ENCODE results near the gene TOLLIP.
"Not testable (repeated sequence)": the region's sequence is repeated elsewhere in the genome, so short reads cannot be mapped to it uniquely, and the experiment has no call there.

Gene TOLLIP

DNA sequence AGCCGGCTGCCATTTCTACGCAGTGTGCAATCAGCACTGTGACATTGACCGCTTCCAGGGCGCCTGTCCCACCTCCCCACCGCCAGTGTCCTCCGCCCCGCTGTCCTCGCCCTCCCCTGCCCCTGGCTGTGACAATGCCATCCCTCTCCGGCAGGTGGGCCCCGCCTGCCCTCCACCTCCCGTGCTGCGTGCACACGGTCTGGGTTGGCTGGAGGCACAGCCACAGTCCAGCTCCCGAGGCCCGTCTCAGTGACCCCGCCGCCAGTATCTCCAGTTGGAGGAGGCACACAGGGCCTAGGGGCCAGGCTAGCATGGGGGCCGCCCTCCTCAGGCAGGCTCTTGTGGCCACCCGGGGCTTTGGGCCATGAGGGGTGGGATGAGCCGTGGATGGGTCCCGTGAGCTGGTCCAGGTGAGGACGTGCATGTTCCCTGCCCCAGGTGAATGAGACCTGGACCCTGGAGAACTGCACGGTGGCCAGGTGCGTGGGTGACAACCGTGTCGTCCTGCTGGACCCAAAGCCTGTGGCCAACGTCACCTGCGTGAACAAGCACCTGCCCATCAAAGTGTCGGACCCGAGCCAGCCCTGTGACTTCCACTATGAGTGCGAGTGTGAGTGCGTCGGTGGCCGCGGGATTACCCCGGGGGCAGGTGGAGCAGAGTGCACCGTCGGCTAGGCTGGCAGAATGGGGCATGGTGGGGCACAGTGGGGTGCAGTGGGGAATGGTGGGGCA, 56.9 kb downstream of the TOLLIP start:
- peaks cover 2% of the 10 kb centered on the region for H3K79me1 ChIP-seq (ENCODE audit: low read depth, low read length)
- peak overlapping the region in 1 of 2 donors; percentile 60 for H3K4me3 ChIP-seq (ENCODE audit: low read length in 2 of 2)
- H3K9me3 ChIP-seq (replicated peaks in 1 of 2; ENCODE audit: control insufficient read depth in 2 of 2, insufficient read depth in 1 of 2, low read depth in 1 of 2, low read length in 2 of 2): peaks cover 0 to 11% of the 10 kb centered on the region in 2 donors
- H3K4me1 ChIP-seq (ENCODE audit: control insufficient read depth in 2 of 2, insufficient read depth in 1 of 2, low read depth in 1 of 2, low read length in 2 of 2): no peaks in the 10 kb centered on the region
- H3K27ac ChIP-seq (replicated peaks; ENCODE audit: low read length): no peak overlapping the region
- no peak overlapping the region for H2BK5ac ChIP-seq (ENCODE audit: low read length)
- peak overlapping the region; percentile 93 for H3K23ac ChIP-seq (ENCODE audit: low read depth, low read length, poor library complexity)
- peak overlapping the region; percentile 83 for H3K18ac ChIP-seq (ENCODE audit: low read length)
- DNase-seq (ENCODE audit: low spot score): no peak
- H2BK15ac ChIP-seq (ENCODE audit: low read length): peak overlapping the region; percentile 37
- H4K8ac ChIP-seq (ENCODE audit: low read depth, low read length): peak overlapping the region; percentile 43
- no peak overlapping the region for H4K91ac ChIP-seq (ENCODE audit: low read depth, low read length, poor library complexity)
- H2AK5ac ChIP-seq (ENCODE audit: low read depth, low read length): peak overlapping the region; percentile 70
- H3K4me2 ChIP-seq (ENCODE audit: insufficient read depth, low read length, poor library complexity, severe bottlenecking): no peak overlapping the region
- no CpG with 5 or more reads among the region's 38 CpGs for WGBS, 2 donors (ENCODE audit: extremely low coverage in 2 of 2, insufficient read length in 2 of 2, insufficient replicate concordance in 1 of 2)
- H3K36me3 ChIP-seq (replicated peaks in 1 of 2; ENCODE audit: control insufficient read depth in 2 of 2, insufficient read depth in 2 of 2, low read length in 2 of 2): no peaks in the 10 kb centered on the region
- H3K14ac ChIP-seq (ENCODE audit: low read length): peak overlapping the region; percentile 98
- H3K27me3 ChIP-seq (ENCODE audit: control insufficient read depth in 3 of 3, insufficient read depth in 3 of 3, low read depth in 1 of 3, low read length in 3 of 3): no peaks in the 10 kb centered on the region
- no peak overlapping the region for H2BK120ac ChIP-seq (ENCODE audit: low read depth, low read length)
- H2AFZ ChIP-seq (ENCODE audit: low read length): no peak overlapping the region
- no peak overlapping the region for H2BK12ac ChIP-seq (ENCODE audit: low read length)
- H3K4ac ChIP-seq (ENCODE audit: low read length): no peak overlapping the region
- H3K9ac ChIP-seq (ENCODE audit: low read depth, low read length, poor library complexity): peak overlapping the region; percentile 30

DNA sequence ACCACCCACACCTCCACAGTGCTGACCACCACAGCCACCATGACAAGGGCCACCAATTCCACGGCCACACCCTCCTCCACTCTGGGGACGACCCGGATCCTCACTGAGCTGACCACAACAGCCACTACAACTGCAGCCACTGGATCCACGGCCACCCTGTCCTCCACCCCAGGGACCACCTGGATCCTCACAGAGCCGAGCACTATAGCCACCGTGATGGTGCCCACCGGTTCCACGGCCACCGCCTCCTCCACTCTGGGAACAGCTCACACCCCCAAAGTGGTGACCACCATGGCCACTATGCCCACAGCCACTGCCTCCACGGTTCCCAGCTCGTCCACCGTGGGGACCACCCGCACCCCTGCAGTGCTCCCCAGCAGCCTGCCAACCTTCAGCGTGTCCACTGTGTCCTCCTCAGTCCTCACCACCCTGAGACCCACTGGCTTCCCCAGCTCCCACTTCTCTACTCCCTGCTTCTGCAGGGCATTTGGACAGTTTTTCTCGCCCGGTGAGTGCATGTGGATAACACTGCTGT, 58.1 kb downstream of the TOLLIP start:
- no peak overlapping the region for H3K4me2 ChIP-seq (ENCODE audit: insufficient read depth, low read length, poor library complexity, severe bottlenecking)
- peaks cover 0 to 11% of the 10 kb centered on the region in 2 donors for H3K9me3 ChIP-seq (replicated peaks in 1 of 2; ENCODE audit: control insufficient read depth in 2 of 2, insufficient read depth in 1 of 2, low read depth in 1 of 2, low read length in 2 of 2)
- H2BK120ac ChIP-seq (ENCODE audit: low read depth, low read length): no peak overlapping the region
- H2BK12ac ChIP-seq (ENCODE audit: low read length): peak overlapping the region; percentile 60
- no peaks in the 10 kb centered on the region for H3K4me1 ChIP-seq (ENCODE audit: control insufficient read depth in 2 of 2, insufficient read depth in 1 of 2, low read depth in 1 of 2, low read length in 2 of 2)
- no peak overlapping the region for H3K27ac ChIP-seq (replicated peaks; ENCODE audit: low read length)
- H4K8ac ChIP-seq (ENCODE audit: low read depth, low read length): no peak overlapping the region
- H4K91ac ChIP-seq (ENCODE audit: low read depth, low read length, poor library complexity): no peak overlapping the region
- H3K4ac ChIP-seq (ENCODE audit: low read length): no peak overlapping the region
- WGBS, 2 donors (ENCODE audit: extremely low coverage in 2 of 2, insufficient read length in 2 of 2, insufficient replicate concordance in 1 of 2): no CpG with 5 or more reads among the region's 16 CpGs
- no peak overlapping the region for H3K23ac ChIP-seq (ENCODE audit: low read depth, low read length, poor library complexity)
- no peak for DNase-seq (ENCODE audit: low spot score)
- no peak overlapping the region for H2BK15ac ChIP-seq (ENCODE audit: low read length)
- H3K36me3 ChIP-seq (replicated peaks in 1 of 2; ENCODE audit: control insufficient read depth in 2 of 2, insufficient read depth in 2 of 2, low read length in 2 of 2): no peaks in the 10 kb centered on the region
- no peak overlapping the region for H3K14ac ChIP-seq (ENCODE audit: low read length)
- no peaks in the 10 kb centered on the region for H3K27me3 ChIP-seq (ENCODE audit: control insufficient read depth in 3 of 3, insufficient read depth in 3 of 3, low read depth in 1 of 3, low read length in 3 of 3)
- H3K9ac ChIP-seq (ENCODE audit: low read depth, low read length, poor library complexity): no peak overlapping the region
- peak overlapping the region; percentile 72 for H2BK5ac ChIP-seq (ENCODE audit: low read length)
- peaks cover 2% of the 10 kb centered on the region for H3K79me1 ChIP-seq (ENCODE audit: low read depth, low read length)
- no peak overlapping the region for H3K18ac ChIP-seq (ENCODE audit: low read length)
- H2AFZ ChIP-seq (ENCODE audit: low read length): no peak overlapping the region
- peak overlapping the region; percentile 10 for H2AK5ac ChIP-seq (ENCODE audit: low read depth, low read length)
- peak overlapping the region in 1 of 2 donors; percentile 70 for H3K4me3 ChIP-seq (ENCODE audit: low read length in 2 of 2)

DNA sequence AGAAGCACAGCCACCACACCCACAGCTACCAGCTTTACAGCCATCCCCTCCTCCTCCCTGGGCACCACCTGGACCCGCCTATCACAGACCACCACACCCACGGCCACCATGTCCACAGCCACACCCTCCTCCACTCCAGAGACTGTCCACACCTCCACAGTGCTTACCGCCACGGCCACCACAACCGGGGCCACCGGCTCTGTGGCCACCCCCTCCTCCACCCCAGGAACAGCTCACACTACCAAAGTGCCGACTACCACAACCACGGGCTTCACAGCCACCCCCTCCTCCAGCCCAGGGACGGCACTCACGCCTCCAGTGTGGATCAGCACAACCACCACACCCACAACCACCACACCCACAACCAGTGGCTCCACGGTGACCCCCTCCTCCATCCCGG, 59.0 kb downstream of the TOLLIP start:
- H3K14ac ChIP-seq (ENCODE audit: low read length); H2BK12ac ChIP-seq (ENCODE audit: low read length); H3K4me3 ChIP-seq (ENCODE audit: low read length in 2 of 2); H2BK5ac ChIP-seq (ENCODE audit: low read length); H2AK5ac ChIP-seq (ENCODE audit: low read depth, low read length); H3K18ac ChIP-seq (ENCODE audit: low read length); H3K27ac ChIP-seq (replicated peaks; ENCODE audit: low read length); DNase-seq (ENCODE audit: low spot score); H2AFZ ChIP-seq (ENCODE audit: low read length); H3K4me2 ChIP-seq (ENCODE audit: insufficient read depth, low read length, poor library complexity, severe bottlenecking); H4K91ac ChIP-seq (ENCODE audit: low read depth, low read length, poor library complexity); H3K79me1 ChIP-seq (ENCODE audit: low read depth, low read length); H3K36me3 ChIP-seq (replicated peaks in 1 of 2; ENCODE audit: control insufficient read depth in 2 of 2, insufficient read depth in 2 of 2, low read length in 2 of 2); H3K9ac ChIP-seq (ENCODE audit: low read depth, low read length, poor library complexity); H3K4ac ChIP-seq (ENCODE audit: low read length); H2BK15ac ChIP-seq (ENCODE audit: low read length); H3K4me1 ChIP-seq (ENCODE audit: control insufficient read depth in 2 of 2, insufficient read depth in 1 of 2, low read depth in 1 of 2, low read length in 2 of 2); H3K23ac ChIP-seq (ENCODE audit: low read depth, low read length, poor library complexity); H4K8ac ChIP-seq (ENCODE audit: low read depth, low read length); H3K27me3 ChIP-seq (ENCODE audit: control insufficient read depth in 3 of 3, insufficient read depth in 3 of 3, low read depth in 1 of 3, low read length in 3 of 3); H2BK120ac ChIP-seq (ENCODE audit: low read depth, low read length): not testable (repeated sequence)
- no CpG with 5 or more reads among the region's 12 CpGs for WGBS, 2 donors (ENCODE audit: extremely low coverage in 2 of 2, insufficient read length in 2 of 2, insufficient replicate concordance in 1 of 2)
- H3K9me3 ChIP-seq (replicated peaks in 1 of 2; ENCODE audit: control insufficient read depth in 2 of 2, insufficient read depth in 1 of 2, low read depth in 1 of 2, low read length in 2 of 2): peaks cover 0 to 11% of the 10 kb centered on the region in 2 donors

- H3K36me3 ChIP-seq (replicated peaks in 1 of 2; ENCODE audit: control insufficient read depth in 2 of 2, insufficient read depth in 2 of 2, low read length in 2 of 2); H4K8ac ChIP-seq (ENCODE audit: low read depth, low read length); H2BK15ac ChIP-seq (ENCODE audit: low read length); H2BK5ac ChIP-seq (ENCODE audit: low read length); H2AFZ ChIP-seq (ENCODE audit: low read length); H3K4me3 ChIP-seq (ENCODE audit: low read length in 2 of 2); H3K4ac ChIP-seq (ENCODE audit: low read length); DNase-seq (ENCODE audit: low spot score); H3K27me3 ChIP-seq (ENCODE audit: control insufficient read depth in 3 of 3, insufficient read depth in 3 of 3, low read depth in 1 of 3, low read length in 3 of 3); H2BK12ac ChIP-seq (ENCODE audit: low read length); H3K4me2 ChIP-seq (ENCODE audit: insufficient read depth, low read length, poor library complexity, severe bottlenecking); H2BK120ac ChIP-seq (ENCODE audit: low read depth, low read length); H4K91ac ChIP-seq (ENCODE audit: low read depth, low read length, poor library complexity); H3K4me1 ChIP-seq (ENCODE audit: control insufficient read depth in 2 of 2, insufficient read depth in 1 of 2, low read depth in 1 of 2, low read length in 2 of 2); H2AK5ac ChIP-seq (ENCODE audit: low read depth, low read length); H3K14ac ChIP-seq (ENCODE audit: low read length); H3K27ac ChIP-seq (replicated peaks; ENCODE audit: low read length); H3K9ac ChIP-seq (ENCODE audit: low read depth, low read length, poor library complexity); H3K79me1 ChIP-seq (ENCODE audit: low read depth, low read length); H3K18ac ChIP-seq (ENCODE audit: low read length); H3K23ac ChIP-seq (ENCODE audit: low read depth, low read length, poor library complexity): not testable (repeated sequence)
- H3K9me3 ChIP-seq (replicated peaks in 1 of 2; ENCODE audit: control insufficient read depth in 2 of 2, insufficient read depth in 1 of 2, low read depth in 1 of 2, low read length in 2 of 2): peaks cover 0 to 11% of the 10 kb centered on the region in 2 donors
- WGBS, 2 donors (ENCODE audit: extremely low coverage in 2 of 2, insufficient read length in 2 of 2, insufficient replicate concordance in 1 of 2): no CpG with 5 or more reads among the region's 18 CpGs
Measured at GRCh38 chr11:1248951-1249350, 60.5 kb downstream of the TOLLIP start.
